Testis (tissue), 5 donors: Measurements from ENCODE around the gene C6orf141. TPM values are rescaled to one million over a fixed set of nuclear protein-coding genes. Genes with fewer than 3 reads are reported as not detected.

ENCODE experiments used
- DNase-seq: peaks from one replicate; pipeline ENCODE4 v3.0.0-alpha.2; 2019
- H3K27ac ChIP-seq, 2 donors: fragments of 200-600 bp; sonication (generic); one replicate each; pipeline ENCODE4 v1.5.1; 2019
- H3K27me3 ChIP-seq: fragments of 200-600 bp; sonication (generic); one replicate; pipeline ENCODE4 v1.5.1; 2019
- H3K36me3 ChIP-seq: fragments of 200-600 bp; sonication (generic); one replicate; pipeline ENCODE4 v1.5.1; 2017; ENCODE audit warnings: low read depth; ENCODE audit errors: missing control alignments
- H3K4me1 ChIP-seq: fragments of 200-600 bp; sonication (generic); one replicate; pipeline ENCODE4 v1.5.1; 2019
- H3K4me3 ChIP-seq, 2 donors: fragments of 200-600 bp; sonication (generic); one replicate each; pipeline ENCODE4 v1.5.1; 2017 to 2019
- H3K9me3 ChIP-seq: fragments of 200-600 bp; sonication (generic); one replicate; pipeline ENCODE4 v1.5.1; 2017
- CTCF ChIP-seq, 3 experiments: fragments of 450-650 bp in 2 of 3; fragments of 200-600 bp in 1 of 3; sonication (generic) in 1 of 3; IDR thresholded peaks; one replicate each; pipeline ENCODE4 v1.5.1; 2016 to 2019; ENCODE audit warnings: antibody characterized with exemption in 3 of 3, mild to moderate bottlenecking in 2 of 3, moderate library complexity in 1 of 3
- POLR2A ChIP-seq: fragments of 450-650 bp; IDR thresholded peaks from one replicate; pipeline ENCODE4 v1.6.1; 2017; ENCODE audit warnings: antibody characterized with exemption, mild to moderate bottlenecking, moderate library complexity
- WGBS, 2 donors: methylation state at CpG; one replicate each; pipeline ENCODE4 v1.1.5; 2018; 5-methylcytosine and 5-hydroxymethylcytosine counted together
- intact Hi-C: fragments of 100-400 bp; cut with DNase I; formaldehyde crosslinking; loops from one replicate; pipeline ENCODE4 v1.15.1; 2023; ENCODE audit warnings: low total_unique reads
- long read RNA-seq, 2 donors: transcript quantifications; one replicate each; lab custom pipeline, GENCODE V29; 2026
- polyA plus RNA-seq: library from polyadenylated mRNA; stranded (reverse); fragments of 350-450 nt; fragmentation: Illumina TruSeq; extraction: RNeasy Lipid Tissue Mini Kit (QIAGEN cat#74804); gene quantifications from one replicate; pipeline ENCODE4 v1.2.3, GENCODE V29; 2014; ENCODE audit warnings: low read depth, low replicate concordance; ENCODE audit not compliant: insufficient read depth
- total RNA-seq, 2 donors: library from RNA; depleted of rRNA; stranded (reverse); fragments of >200 nt; gene quantifications; one replicate each; pipeline ENCODE4 v1.2.3, GENCODE V29; 2016

Gene C6orf141
- total RNA-seq (10 to 100 TPM; 41.3 to 58.4 TPM), polyA plus RNA-seq (11.3 TPM)
- long read RNA-seq, donor 1, partial matches to known transcripts = 0 of 2 reads
- long read RNA-seq, donor 1, other reads (novel, unspliced or antisense) = 0 of 2 reads
- long read RNA-seq, donor 2, partial matches to known transcripts = 0 of 2 reads
- long read RNA-seq, donor 2, other reads (novel, unspliced or antisense) = 0 of 2 reads

- Histone ChIP-seq H3K4me1 (peaks cover 8% of the 10 kb centered on the region), H3K27me3 (no peaks in the 10 kb centered on the region), H3K27ac (peak within 1 kb of the TSS; percentile 51 to 55), H3K9me3 (no peaks in the 10 kb centered on the region), H3K36me3 (no peaks in the 10 kb centered on the region), H3K4me3 (peak within 1 kb of the TSS; percentile 58 to 62)
- TF ChIP-seq POLR2A = no peak
- TF ChIP-seq CTCF (IDR thresholded peaks at IDR 0.05) = no peak
- 1 to 2% methylated on average over 8 to 42 of the region's 42 CpGs for WGBS, 2 donors
- intact Hi-C loops = no loop called here
- DNase-seq = peak; percentile 82
Measured at GRCh38 chr6:49550492-49551077, at the start of gene C6orf141. Gene C6orf141 (plus strand): TSS chr6:49550668. CDS start chr6:49550793, 125 bp downstream.

- DNase-seq = no peak
- no peaks in the 10 kb centered on the region for H3K36me3 ChIP-seq
- H3K9me3 ChIP-seq = no peaks in the 10 kb centered on the region
- no peak overlapping the region for H3K27ac ChIP-seq
- TF ChIP-seq POLR2A = no peak
- no peaks in the 10 kb centered on the region for H3K4me1 ChIP-seq
- H3K27me3 ChIP-seq = no peaks in the 10 kb centered on the region
- no peak overlapping the region for H3K4me3 ChIP-seq
- intact Hi-C loops = no loop called here
- WGBS, 2 donors = 83 to 95% methylated on average over 5 of the region's 5 CpGs
Measured at GRCh38 chr6:49504666-49505065, 45.8 kb upstream of the C6orf141 start.

GRCh38 chr6:49506569-49507111, 43.8 kb upstream of the C6orf141 start:
- H3K4me1 ChIP-seq = no peaks in the 10 kb centered on the region
- intact Hi-C loops = no loop called here
- WGBS, 2 donors = 87 to 88% methylated on average over 5 of the region's 5 CpGs
- TF ChIP-seq CTCF (IDR thresholded peaks at IDR 0.05) (no peak), POLR2A (no peak)
- H3K4me3 ChIP-seq = no peak overlapping the region
- no peak overlapping the region for H3K27ac ChIP-seq
- H3K27me3 ChIP-seq = no peaks in the 10 kb centered on the region
- no peaks in the 10 kb centered on the region for H3K36me3 ChIP-seq
- no peak for DNase-seq
- H3K9me3 ChIP-seq = no peaks in the 10 kb centered on the region

- 72 to 87% methylated on average over 3 of the region's 3 CpGs for WGBS, 2 donors
- Histone ChIP-seq H3K27ac (no peak overlapping the region), H3K36me3 (no peaks in the 10 kb centered on the region), H3K4me1 (no peaks in the 10 kb centered on the region), H3K4me3 (no peak overlapping the region), H3K27me3 (no peaks in the 10 kb centered on the region), H3K9me3 (no peaks in the 10 kb centered on the region)
- intact Hi-C loops = no loop called here
- TF ChIP-seq CTCF (IDR thresholded peaks at IDR 0.05) (no peak), POLR2A (no peak)
- no peak for DNase-seq
Measured at GRCh38 chr6:49509342-49509741, 41.1 kb upstream of the C6orf141 start.

DNA sequence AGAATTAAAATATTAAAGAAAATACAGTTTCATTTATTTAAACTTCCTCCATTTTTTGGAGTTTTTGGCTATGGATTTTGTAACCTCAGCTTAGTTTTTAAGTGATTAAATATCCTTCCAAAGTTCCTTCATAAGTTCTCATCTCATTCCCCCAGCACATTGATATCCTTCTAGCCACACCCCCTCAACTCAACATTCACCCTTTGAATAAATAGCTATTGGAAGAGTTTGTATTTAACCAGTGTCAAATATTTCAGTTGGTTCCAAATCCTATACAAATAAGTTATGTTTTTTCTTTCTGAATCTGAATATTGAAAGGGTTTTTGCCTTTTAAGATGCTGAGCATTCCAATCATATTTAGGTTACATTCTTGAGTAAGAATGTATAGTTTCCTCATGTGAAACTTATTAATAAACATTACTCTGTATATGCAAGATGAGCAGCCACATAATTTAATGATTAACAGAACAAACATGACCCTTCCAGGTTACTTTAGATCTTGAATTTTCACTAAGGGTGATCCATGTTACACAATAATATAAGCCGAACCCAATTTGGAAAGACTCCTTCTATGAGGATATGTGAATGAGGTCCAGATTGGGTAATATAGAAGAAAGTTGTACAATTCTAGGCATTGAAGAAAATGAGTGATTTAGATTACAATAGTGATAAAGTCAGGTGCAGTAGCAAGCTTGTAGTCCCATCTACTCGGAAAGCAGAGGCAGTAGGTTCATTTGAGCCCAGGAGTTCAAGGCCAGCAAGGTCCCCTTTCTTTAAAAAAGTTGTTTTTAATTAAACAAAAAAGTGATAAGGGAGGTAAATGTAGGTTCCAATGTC, 37.1 kb upstream of the C6orf141 start:
- H3K27ac ChIP-seq = no peak overlapping the region
- WGBS, 2 donors = 71 to 85% methylated on average over 2 of the region's 2 CpGs
- TF ChIP-seq POLR2A = no peak
- no peak for TF ChIP-seq CTCF (IDR thresholded peaks at IDR 0.05)

More for the DNA sequence above, 37.1 kb upstream of the C6orf141 start:
- Histone ChIP-seq H3K27me3 (no peaks in the 10 kb centered on the region), H3K4me1 (no peaks in the 10 kb centered on the region), H3K36me3 (no peaks in the 10 kb centered on the region), H3K4me3 (no peak overlapping the region), H3K9me3 (no peaks in the 10 kb centered on the region)
- intact Hi-C loops = no loop called here
- no peak for DNase-seq
